Measurements from ENCODE around the gene RGS10. TPM values are rescaled to one million over a fixed set of nuclear protein-coding genes. Genes with fewer than 3 reads are reported as not detected.

RGS10 gene
- total and polyA plus RNA-seq, 9 of the 15 experiments (the other 6 are each of a cell fraction or from before 2014, with no cell fraction given), result 31.9 to 123 (median 62.1) TPM

- DNase-seq (ENCODE audit: extremely low read depth in 1 of 4, low spot score in 3 of 4) (peak; percentile 65 to 77 (median 74)), FAIRE-seq (no peak), ATAC-seq (peak; percentile 66)
- Histone ChIP-seq H3K9ac (ENCODE audit: insufficient read depth in 1 of 2, low read depth in 2 of 2, low read length in 2 of 2) (peak overlapping the region; percentile 69 to 90), H3K4me3 (peak overlapping the region; percentile 70), H3K27ac (ENCODE audit: extremely low read depth, low read depth, low read length) (peak overlapping the region; percentile 75), H4K20me1 (replicated peaks; ENCODE audit: control insufficient read depth, insufficient read depth, low read length) (0 out of 2 replicates have a peak, but pooled peaks cover 5% of the 10 kb centered on the region), H3K9me1 (ENCODE audit: control insufficient read depth, insufficient read depth, low read length) (no peaks in the 10 kb centered on the region), H3K9me3 (replicated peaks; ENCODE audit: control insufficient read depth, insufficient read depth, low read depth, low read length) (no peaks in the 10 kb centered on the region), H3K36me3 (ENCODE audit: control insufficient read depth, insufficient read depth, low read length) (no peaks in the 10 kb centered on the region), H2AFZ (ENCODE audit: low read depth, low read length) (peak overlapping the region; percentile 82), H3K79me2 (ENCODE audit: control insufficient read depth, insufficient read depth, low read length) (peaks cover 44% of the 10 kb centered on the region), H3K4me1 (replicated peaks in 1 of 2; ENCODE audit: control insufficient read depth in 2 of 2, insufficient read depth in 2 of 2, low read length in 2 of 2) (peaks cover 17 to 52% of the 10 kb centered on the region in 2 experiments), H3K4me2 (ENCODE audit: insufficient read depth, low read length) (peak overlapping the region; percentile 77), H3K27me3 (ENCODE audit: control insufficient read depth in 2 of 2, insufficient read depth in 2 of 2, low read length in 2 of 2) (no peaks in the 10 kb centered on the region)
- ChIA-PET CTCF (ENCODE audit: low intra/inter-chr PET ratio) (interaction anchor here (0.6 kb wide), 1 partner anchor 48 kb away, joined by 4 read pairs; no protein-coding TSS in a partner anchor), POLR2A (interaction anchor here (0.7 to 1.1 kb wide), 2 partner anchors 15 to 28 kb away, joined by 4 to 6 read pairs; no protein-coding TSS in a partner anchor)
- intact Hi-C loops (cut with micrococcal nuclease), result loop anchor here (1.0 to 10.0 kb wide), 5 partner anchors 46 to 336 kb away; partner anchors contain the start of genes BAG3 and GRK5
- in situ Hi-C loops (cut with MboI), result no loop called here
- 2% methylated on average over 28 of the region's 78 CpGs for WGBS (ENCODE audit: insufficient coverage, low coverage, missing lambda C conversion rate)
- TSS peak; percentile 72 for BruUV-seq (replicated peaks)
- TF ChIP-seq E2F5 (CRISPR knock-in tag; IDR thresholded peaks at IDR 0.05), result no peak
- no peak; the same call in 1 of the 2 replicates for TF ChIP-seq ZNF511 (CRISPR knock-in tag; IDR thresholded peaks at IDR 0.05)
- no peak for TF ChIP-seq TCF15 (CRISPR knock-in tag; IDR thresholded peaks at IDR 0.05)
- no peak for TF ChIP-seq TCFL5 (CRISPR knock-in tag; conservative IDR thresholded peaks at IDR 0.05)
- no peak for TF ChIP-seq FOXM1 (IDR thresholded peaks at IDR 0.05; ENCODE audit: low read depth)
- TF ChIP-seq FOXM1 (CRISPR knock-in tag; IDR thresholded peaks at IDR 0.05; ENCODE audit: low read depth), result no peak
- TF ChIP-seq IRF1 (CRISPR knock-in tag; IDR thresholded peaks at IDR 0.05; ENCODE audit: borderline replicate concordance), result no peak
- TF ChIP-seq MAFK (IDR thresholded peaks at IDR 0.05; ENCODE audit: low read length), result no peak
- TF ChIP-seq ZBTB43 (CRISPR knock-in tag; IDR thresholded peaks at IDR 0.05), result no peak
- TF ChIP-seq EP300 (IDR thresholded peaks at IDR 0.05; ENCODE audit: low read length), result no peak
- no peak for TF ChIP-seq THRB (CRISPR knock-in tag; conservative IDR thresholded peaks at IDR 0.05)
- TF ChIP-seq MED1 (CRISPR knock-in tag; IDR thresholded peaks at IDR 0.05; ENCODE audit: borderline replicate concordance), result no peak
- no peak for TF ChIP-seq SMARCA4 (IDR thresholded peaks at IDR 0.05)
- no peak for TF ChIP-seq DEAF1 (CRISPR knock-in tag; IDR thresholded peaks at IDR 0.05)
Observed at GRCh38 chr10:119542988-119543813, 682 bp upstream of the RGS10 start.
